Measurements from ENCODE around the gene SLC6A7.

The SLC6A7 gene

DNA sequence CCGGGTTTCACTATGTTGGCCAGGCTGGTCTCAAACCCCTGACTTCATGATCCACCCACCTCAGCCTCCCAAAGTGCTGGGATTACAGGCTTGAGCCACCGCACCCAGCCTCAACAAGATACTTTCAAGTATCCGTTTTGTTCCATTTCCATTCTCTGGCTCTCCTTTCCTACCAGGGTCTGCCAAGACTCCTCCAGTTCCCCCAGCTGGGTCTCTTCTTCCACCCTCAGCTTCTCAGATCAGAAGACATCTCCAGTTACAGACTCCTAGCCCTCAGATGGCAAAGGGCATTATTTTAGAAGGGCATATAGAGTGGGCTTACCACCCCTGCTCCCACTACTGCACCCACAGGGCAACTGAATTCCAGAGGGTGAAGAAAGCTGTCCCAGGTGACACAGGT lies 32.7 kb upstream of the SLC6A7 start:
- no peak overlapping the region for H3K9ac ChIP-seq (ENCODE audit: low read depth, low read length)
- H3K4me3 ChIP-seq (ENCODE audit: low read length), result no peak overlapping the region
- 91% methylated on average over 3 of the region's 3 CpGs for WGBS
- H3K4me1 ChIP-seq (ENCODE audit: insufficient read depth, low read length), result peaks cover 27% of the 10 kb centered on the region
- H3K27ac ChIP-seq (ENCODE audit: low read depth, low read length), result no peak overlapping the region
- no peaks in the 10 kb centered on the region; the same call in 1 of the 2 replicates for H3K27me3 ChIP-seq (ENCODE audit: insufficient read depth, low read length)
- H3K36me3 ChIP-seq (ENCODE audit: insufficient read depth, low read length), result no peaks in the 10 kb centered on the region
- H3K9me3 ChIP-seq (ENCODE audit: insufficient read depth, low read depth, low read length), result no peaks in the 10 kb centered on the region

DNA sequence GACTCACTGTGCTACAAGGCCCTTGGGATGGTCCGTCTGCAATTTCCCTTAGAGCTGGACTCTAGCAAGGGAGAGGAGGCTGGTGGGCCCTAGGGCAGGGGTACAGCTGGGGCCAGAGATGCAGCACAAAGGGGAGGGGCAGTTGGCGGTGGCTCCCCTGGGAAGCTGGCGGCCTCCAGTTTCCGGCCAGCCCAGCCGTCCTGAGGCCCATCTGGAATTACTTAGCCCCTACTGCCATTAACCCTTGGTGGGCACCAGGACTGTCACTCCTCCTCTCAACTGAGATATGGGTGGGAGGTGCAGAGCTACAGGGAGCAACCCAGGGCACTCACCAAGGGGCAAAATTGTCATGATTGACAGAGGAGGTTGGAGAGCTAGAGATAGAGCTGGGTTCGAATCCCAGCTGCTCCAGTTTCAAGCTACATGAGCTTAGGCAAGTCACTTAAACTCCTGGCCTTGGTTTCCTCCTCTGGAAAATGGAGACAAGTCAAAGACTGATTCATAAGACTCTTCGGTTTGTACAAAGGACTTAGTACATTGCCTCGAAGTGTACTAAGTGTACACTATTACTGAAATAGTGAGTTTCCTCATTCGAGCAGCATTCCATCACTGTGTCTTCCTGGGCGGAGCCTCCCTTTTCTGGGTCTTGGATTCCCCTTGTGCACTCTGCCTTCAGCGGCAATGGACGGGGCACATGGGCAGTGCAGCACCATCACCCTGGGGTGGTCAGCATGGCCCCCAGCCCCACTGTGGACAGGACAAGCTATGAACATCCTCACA lies 31.5 kb upstream of the SLC6A7 start:
- H3K9me3 ChIP-seq (ENCODE audit: insufficient read depth, low read depth, low read length), result no peaks in the 10 kb centered on the region
- peaks cover 4% of the 10 kb centered on the region for H3K27me3 ChIP-seq (ENCODE audit: insufficient read depth, low read length)
- H3K9ac ChIP-seq (ENCODE audit: low read depth, low read length), result no peak overlapping the region
- H3K27ac ChIP-seq (ENCODE audit: low read depth, low read length), result no peak overlapping the region
- WGBS, result 87% methylated on average over 12 of the region's 12 CpGs
- H3K4me3 ChIP-seq (ENCODE audit: low read length), result no peak overlapping the region
- H3K36me3 ChIP-seq (ENCODE audit: insufficient read depth, low read length), result no peaks in the 10 kb centered on the region
- H3K4me1 ChIP-seq (ENCODE audit: insufficient read depth, low read length), result peaks cover 26% of the 10 kb centered on the region

DNA sequence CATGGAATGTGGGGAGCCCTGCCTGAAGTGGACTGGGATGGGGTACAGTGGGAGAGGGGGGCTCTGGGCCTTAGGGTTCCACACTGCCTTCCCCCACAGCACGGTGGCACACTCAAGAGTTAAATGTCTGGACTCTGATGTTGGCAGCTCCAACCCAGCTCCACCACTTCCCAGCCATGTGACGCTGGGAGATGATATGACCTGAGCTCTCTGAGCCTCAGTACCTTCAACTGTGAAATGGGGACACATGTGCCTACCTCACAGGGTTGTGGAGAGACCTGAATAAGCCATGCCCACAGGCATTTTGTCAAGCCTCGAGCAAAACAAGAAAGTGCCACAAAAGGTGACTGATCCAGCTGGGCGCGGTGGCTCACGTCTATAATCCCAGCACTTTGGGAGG lies 30.8 kb upstream of the SLC6A7 start:
- Histone ChIP-seq H3K27ac (ENCODE audit: low read depth, low read length) (no peak overlapping the region), H3K4me1 (ENCODE audit: insufficient read depth, low read length) (peaks cover 19% of the 10 kb centered on the region)

DNA sequence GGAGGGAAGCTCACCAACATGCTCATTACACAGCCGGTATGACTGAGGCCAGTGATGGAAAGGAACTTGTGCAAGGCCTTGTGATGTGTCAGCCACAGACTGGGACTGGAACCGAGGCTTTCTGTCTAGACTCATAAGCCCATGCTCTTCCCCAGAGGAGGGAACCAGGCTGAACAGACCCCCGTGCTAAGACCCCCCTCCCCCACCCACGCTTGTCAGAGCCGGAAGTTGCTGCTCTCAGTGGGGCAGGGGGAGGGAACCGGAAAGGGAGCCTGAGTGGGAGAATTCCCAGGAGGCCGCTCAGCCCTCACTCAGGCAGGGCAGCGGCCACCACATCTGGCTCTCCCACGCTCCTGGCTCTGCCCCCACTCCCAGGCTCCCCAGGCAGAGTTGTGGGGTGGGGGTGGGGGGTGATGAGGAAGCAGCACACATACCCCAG lies 30.1 kb upstream of the SLC6A7 start:
- Histone ChIP-seq H3K4me1 (ENCODE audit: insufficient read depth, low read length) (peaks cover 13% of the 10 kb centered on the region), H3K9me3 (ENCODE audit: insufficient read depth, low read depth, low read length) (no peaks in the 10 kb centered on the region), H3K27ac (ENCODE audit: low read depth, low read length) (no peak overlapping the region), H3K27me3 (ENCODE audit: insufficient read depth, low read length) (peaks cover 18% of the 10 kb centered on the region), H3K4me3 (ENCODE audit: low read length) (no peak overlapping the region), H3K9ac (ENCODE audit: low read depth, low read length) (no peak overlapping the region), H3K36me3 (ENCODE audit: insufficient read depth, low read length) (no peaks in the 10 kb centered on the region)
- WGBS, result 51% methylated on average over 2 of the region's 9 CpGs

More for the DNA sequence above, 30.8 kb upstream of the SLC6A7 start:
- Histone ChIP-seq H3K27me3 (ENCODE audit: insufficient read depth, low read length) (peaks cover 11% of the 10 kb centered on the region), H3K9me3 (ENCODE audit: insufficient read depth, low read depth, low read length) (no peaks in the 10 kb centered on the region), H3K4me3 (ENCODE audit: low read length) (no peak overlapping the region), H3K9ac (ENCODE audit: low read depth, low read length) (no peak overlapping the region), H3K36me3 (ENCODE audit: insufficient read depth, low read length) (no peaks in the 10 kb centered on the region)
- WGBS, result 88% methylated on average over 6 of the region's 6 CpGs

DNA sequence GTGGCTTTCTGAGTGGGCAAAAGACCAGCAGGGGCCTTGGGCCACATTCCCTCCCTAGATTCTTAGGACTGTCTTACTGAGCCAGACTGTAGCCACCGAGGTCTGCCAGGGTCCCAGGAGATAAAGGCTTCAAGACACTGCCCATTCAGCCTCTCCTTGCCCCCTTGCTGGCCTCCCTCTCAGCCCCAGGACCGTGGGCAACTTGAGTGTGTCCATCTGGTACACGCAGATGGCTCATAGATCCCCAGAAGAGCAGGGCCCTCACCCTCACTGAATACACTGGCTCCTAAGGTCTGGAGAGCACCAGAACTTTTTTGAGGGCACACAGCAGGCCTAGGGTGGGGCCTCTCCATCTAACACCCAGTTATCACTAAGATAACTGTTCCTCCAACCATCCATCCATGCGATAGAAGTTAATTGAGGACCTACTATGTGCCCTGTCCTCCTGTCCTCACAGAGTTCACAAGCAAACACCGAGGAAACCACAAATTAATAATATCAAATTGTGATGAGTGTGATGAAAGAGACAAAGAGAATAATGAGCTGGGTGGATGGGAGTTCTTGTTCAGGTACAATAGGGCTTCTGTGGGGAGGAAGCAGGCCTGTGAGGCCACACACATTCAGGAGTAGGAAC lies 29.3 kb upstream of the SLC6A7 start:
- Histone ChIP-seq H3K27ac (ENCODE audit: low read depth, low read length) (no peak overlapping the region), H3K36me3 (ENCODE audit: insufficient read depth, low read length) (no peaks in the 10 kb centered on the region), H3K4me1 (ENCODE audit: insufficient read depth, low read length) (peaks cover 5% of the 10 kb centered on the region; the same call in 1 of the 2 replicates), H3K9me3 (ENCODE audit: insufficient read depth, low read depth, low read length) (no peaks in the 10 kb centered on the region), H3K9ac (ENCODE audit: low read depth, low read length) (no peak overlapping the region), H3K27me3 (ENCODE audit: insufficient read depth, low read length) (peaks cover 26% of the 10 kb centered on the region), H3K4me3 (ENCODE audit: low read length) (no peak overlapping the region)
- WGBS, result 82% methylated on average over 4 of the region's 5 CpGs

DNA sequence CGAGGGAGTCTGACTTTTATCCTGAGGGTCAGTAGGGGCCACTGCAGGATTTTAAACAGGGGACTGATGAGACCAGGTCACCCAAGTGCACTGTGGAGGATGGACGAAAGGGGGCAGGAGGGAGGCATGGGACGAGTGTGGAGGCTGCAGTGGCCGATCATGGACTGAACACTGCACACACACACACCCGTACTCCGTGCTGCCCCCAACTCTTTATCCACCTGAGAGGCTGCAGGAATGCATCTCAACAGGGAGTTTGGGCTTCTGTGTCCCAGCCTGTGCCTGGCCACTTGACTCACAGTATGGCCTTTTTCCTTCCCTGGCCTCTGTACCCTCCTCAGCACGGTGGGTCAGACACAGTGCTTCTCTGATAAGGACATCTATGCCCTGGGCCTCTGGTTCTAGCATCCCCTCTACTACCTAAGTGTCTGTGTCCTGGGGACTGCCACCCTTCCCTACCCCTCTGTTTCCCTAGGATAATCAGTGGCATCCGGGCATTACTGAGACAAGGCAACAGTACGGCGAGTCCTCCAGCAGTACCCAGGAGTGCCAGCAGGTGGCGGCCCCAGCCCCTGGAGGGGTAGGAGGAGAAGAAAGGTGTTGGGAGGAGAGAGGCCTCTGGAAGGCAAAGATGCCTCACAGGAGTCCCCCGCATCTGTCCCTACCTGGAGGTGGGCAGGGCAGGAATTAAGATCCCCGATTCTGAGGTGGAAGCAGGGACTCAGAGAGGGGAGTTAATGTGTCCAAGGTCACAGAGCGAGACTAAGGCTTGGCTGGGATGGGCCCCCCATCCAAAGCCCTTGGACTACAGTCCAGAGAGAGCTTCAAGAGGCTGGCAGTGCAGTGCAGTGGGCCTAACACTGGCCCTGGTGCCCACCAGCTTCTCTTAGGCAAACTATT lies 28.4 kb upstream of the SLC6A7 start:
- Histone ChIP-seq H3K9me3 (ENCODE audit: insufficient read depth, low read depth, low read length) (no peaks in the 10 kb centered on the region), H3K4me3 (ENCODE audit: low read length) (no peak overlapping the region), H3K36me3 (ENCODE audit: insufficient read depth, low read length) (no peaks in the 10 kb centered on the region), H3K27ac (ENCODE audit: low read depth, low read length) (no peak overlapping the region), H3K9ac (ENCODE audit: low read depth, low read length) (no peak overlapping the region), H3K4me1 (ENCODE audit: insufficient read depth, low read length) (0 out of 2 replicates have a peak, but pooled peaks cover 4% of the 10 kb centered on the region), H3K27me3 (ENCODE audit: insufficient read depth, low read length) (peaks cover 35% of the 10 kb centered on the region)
- 26% methylated on average over 14 of the region's 14 CpGs for whole genome bisulfite sequencing

DNA sequence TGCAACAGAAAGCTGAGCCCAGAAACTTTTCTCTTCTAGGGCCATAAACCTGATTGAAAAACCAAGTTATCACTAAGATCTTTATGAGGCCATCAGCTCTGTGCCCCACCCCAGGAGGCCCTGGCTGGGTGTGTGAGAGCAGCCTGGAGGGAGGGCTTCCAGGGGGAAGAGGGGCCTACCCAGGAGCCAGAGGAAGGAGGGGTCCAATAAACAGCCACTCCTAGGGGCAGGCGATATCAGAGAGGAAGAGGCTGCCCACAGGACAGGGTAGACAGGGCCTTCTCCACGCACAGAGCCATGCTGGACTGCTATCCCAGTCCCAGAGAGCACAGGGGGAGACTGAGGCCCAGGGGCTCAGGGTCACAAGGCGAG lies 27.7 kb upstream of the SLC6A7 start:
- no peak overlapping the region for H3K9ac ChIP-seq (ENCODE audit: low read depth, low read length)
- WGBS, result 88% methylated on average over 3 of the region's 3 CpGs
- 0 out of 2 replicates have a peak, but pooled peaks cover 4% of the 10 kb centered on the region for H3K4me1 ChIP-seq (ENCODE audit: insufficient read depth, low read length)
- no peaks in the 10 kb centered on the region for H3K36me3 ChIP-seq (ENCODE audit: insufficient read depth, low read length)
- peaks cover 42% of the 10 kb centered on the region for H3K27me3 ChIP-seq (ENCODE audit: insufficient read depth, low read length)
- H3K27ac ChIP-seq (ENCODE audit: low read depth, low read length), result no peak overlapping the region
- H3K9me3 ChIP-seq (ENCODE audit: insufficient read depth, low read depth, low read length), result no peaks in the 10 kb centered on the region
- no peak overlapping the region for H3K4me3 ChIP-seq (ENCODE audit: low read length)

DNA sequence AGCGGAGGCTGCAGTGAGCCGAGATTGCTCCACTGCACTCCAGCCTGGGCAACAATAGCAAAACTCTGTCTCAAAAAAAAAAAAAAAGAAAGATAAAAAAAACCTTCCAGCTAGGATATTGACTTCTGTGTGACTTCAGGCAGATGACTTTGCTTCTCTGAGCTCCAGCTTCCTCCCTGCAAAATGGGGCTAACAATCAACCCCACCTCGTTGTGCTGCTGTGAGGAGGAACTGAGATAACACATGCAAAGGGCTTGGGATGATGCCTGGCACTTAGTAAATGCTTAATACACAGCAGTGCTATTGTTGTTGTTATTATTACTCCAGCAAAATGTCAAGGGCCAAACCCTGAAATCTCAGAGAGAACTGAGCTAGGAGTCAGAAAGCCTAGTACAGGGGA lies 26.8 kb upstream of the SLC6A7 start:
- 0 out of 2 replicates have a peak, but pooled peaks cover 7% of the 10 kb centered on the region for H3K4me1 ChIP-seq (ENCODE audit: insufficient read depth, low read length)
- no peak overlapping the region for H3K9ac ChIP-seq (ENCODE audit: low read depth, low read length)
- H3K4me3 ChIP-seq (ENCODE audit: low read length), result no peak overlapping the region
- 78% methylated on average over 3 of the region's 3 CpGs for WGBS
- H3K9me3 ChIP-seq (ENCODE audit: insufficient read depth, low read depth, low read length), result no peaks in the 10 kb centered on the region
- H3K36me3 ChIP-seq (ENCODE audit: insufficient read depth, low read length), result no peaks in the 10 kb centered on the region
- no peak overlapping the region for H3K27ac ChIP-seq (ENCODE audit: low read depth, low read length)
- peaks cover 51% of the 10 kb centered on the region for H3K27me3 ChIP-seq (ENCODE audit: insufficient read depth, low read length)

DNA sequence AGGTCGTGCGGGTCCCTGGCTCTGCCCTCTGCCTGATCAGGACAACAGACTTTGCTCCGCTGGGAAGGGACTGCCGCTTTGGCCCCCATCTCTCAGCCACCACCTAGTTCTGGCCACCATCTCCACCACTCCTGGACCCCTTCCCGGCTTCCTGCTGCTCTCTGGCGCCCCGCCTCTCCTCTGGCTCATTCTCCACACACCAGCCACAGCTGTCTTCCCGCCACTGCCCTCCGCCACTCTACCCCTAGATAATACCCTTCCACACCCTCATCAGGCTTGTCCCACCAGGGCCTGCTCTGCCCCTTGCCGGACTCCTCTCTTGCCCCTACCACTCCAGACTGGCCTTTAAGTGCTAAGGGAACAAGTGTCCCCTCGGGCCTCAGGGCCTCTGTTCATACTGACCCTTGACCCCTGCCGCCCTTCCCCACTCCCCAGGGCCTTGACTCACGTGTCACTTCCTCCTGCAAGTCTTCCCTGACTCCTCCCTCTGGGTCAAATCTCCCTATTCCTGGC lies 26.3 kb upstream of the SLC6A7 start:
- no peak overlapping the region for H3K27ac ChIP-seq (ENCODE audit: low read depth, low read length)
- H3K27me3 ChIP-seq (ENCODE audit: insufficient read depth, low read length), result peaks cover 56% of the 10 kb centered on the region
- 58% methylated on average over 13 of the region's 13 CpGs for WGBS
- H3K9ac ChIP-seq (ENCODE audit: low read depth, low read length), result no peak overlapping the region
- H3K4me3 ChIP-seq (ENCODE audit: low read length), result no peak overlapping the region
- no peaks in the 10 kb centered on the region for H3K36me3 ChIP-seq (ENCODE audit: insufficient read depth, low read length)
- H3K4me1 ChIP-seq (ENCODE audit: insufficient read depth, low read length), result 0 out of 2 replicates have a peak, but pooled peaks cover 7% of the 10 kb centered on the region
- H3K9me3 ChIP-seq (ENCODE audit: insufficient read depth, low read depth, low read length), result no peaks in the 10 kb centered on the region

DNA sequence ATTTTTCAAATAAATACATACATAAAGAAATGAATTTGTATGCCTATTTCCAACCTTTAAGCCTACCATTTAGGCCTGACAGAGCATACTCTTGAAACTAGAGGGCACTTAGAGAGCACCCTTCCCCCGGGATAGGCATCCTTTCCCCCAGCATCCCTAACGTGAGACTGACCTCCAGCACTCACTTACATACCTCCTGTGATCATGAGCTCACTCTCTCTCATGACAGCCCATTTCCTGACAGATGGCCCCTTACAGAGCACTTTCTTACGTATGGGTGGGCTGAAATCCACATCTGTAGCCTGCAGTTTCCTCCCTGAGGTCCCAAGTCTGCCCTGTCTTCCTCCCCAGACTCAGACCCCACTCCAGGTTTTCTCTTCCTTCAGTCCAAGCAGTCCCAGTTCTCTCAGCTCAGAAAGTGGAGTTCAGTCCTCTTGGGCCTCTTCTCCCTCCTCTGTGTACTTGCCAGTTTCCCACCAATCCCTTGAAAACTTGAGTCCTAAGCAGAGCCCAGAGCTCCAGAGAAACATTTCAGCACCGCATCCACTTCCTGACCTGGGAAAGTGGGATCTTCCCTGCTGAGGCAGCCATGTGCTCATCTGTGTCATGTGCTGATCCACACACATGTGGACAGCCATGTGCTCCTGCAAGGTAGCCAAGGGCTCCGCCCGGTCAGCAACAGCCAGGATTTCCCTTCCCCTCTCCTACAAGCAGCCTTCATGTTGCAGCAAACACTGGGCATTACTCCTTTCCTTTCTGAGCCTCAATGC lies 25.5 kb upstream of the SLC6A7 start:
- Histone ChIP-seq H3K9me3 (ENCODE audit: insufficient read depth, low read depth, low read length) (no peaks in the 10 kb centered on the region), H3K27ac (ENCODE audit: low read depth, low read length) (no peak overlapping the region), H3K36me3 (ENCODE audit: insufficient read depth, low read length) (no peaks in the 10 kb centered on the region), H3K4me1 (ENCODE audit: insufficient read depth, low read length) (0 out of 2 replicates have a peak, but pooled peaks cover 7% of the 10 kb centered on the region), H3K4me3 (ENCODE audit: low read length) (no peak overlapping the region), H3K27me3 (ENCODE audit: insufficient read depth, low read length) (peaks cover 64% of the 10 kb centered on the region), H3K9ac (ENCODE audit: low read depth, low read length) (no peak overlapping the region)
- 73% methylated on average over 6 of the region's 6 CpGs for WGBS
